HG03342 (cell line): ENCODE measurements around the gene TRIM23.

Source experiments
- ATAC-seq: cut with Tn5 transposase; IDR thresholded peaks from one replicate; pipeline ENCODE4 v1.9.1; 2021; ENCODE audit warnings: mild to moderate bottlenecking, moderate library complexity; ENCODE audit not compliant: unreplicated experiment

The TRIM23 gene

DNA sequence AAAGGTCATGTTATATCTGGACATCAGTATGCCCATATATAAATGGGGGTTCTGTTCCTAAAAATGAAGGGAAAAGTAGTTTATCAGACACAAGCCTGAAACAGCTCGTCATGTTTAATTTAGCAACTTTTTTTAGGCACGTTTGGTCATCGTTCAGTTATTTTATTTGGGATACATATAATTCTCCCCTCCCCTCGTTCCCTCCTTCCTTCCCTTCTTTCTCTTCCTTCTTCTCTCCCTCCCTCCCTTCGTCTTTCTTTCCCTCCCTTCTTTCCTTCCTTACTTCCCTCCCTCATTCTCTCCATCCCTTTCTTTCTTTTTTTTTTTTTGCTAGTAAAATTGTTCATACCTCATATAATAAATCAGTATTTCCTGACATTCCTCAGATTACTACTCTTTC, 57.6 kb downstream of the TRIM23 start:
- ATAC-seq, result no peak

DNA sequence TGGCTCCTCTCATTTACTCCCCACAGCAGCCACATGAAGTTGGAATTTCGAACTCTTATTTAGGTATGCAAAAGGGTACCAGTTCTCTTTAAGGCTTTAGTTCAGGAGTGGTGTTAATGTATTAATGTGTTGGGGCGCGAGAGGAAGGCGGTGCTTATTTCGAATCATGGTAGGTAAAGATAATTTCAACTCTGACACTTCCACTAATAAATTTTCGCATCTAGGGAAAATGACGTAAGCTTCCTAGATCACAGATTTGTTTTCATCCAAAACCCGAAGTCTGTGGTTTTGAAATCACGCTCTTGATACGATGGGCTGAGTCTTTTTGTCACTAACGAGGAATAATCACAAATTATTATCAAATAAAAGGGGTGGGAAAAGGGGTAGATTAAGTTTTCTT, 60.4 kb downstream of the TRIM23 start:
- ATAC-seq, result no peak

- ATAC-seq, result peak; percentile 99
These were observed 61.1 kb downstream of the TRIM23 start, which contains the start of the genes CENPK and PPWD1 for GRCh38 chr5:65562731-65563701. Gene CENPK (minus strand): TSS chr5:65563168. CDS start chr5:65554907, 8,261 bp downstream. Gene PPWD1 (plus strand): TSS chr5:65563296. CDS start chr5:65563311, 15 bp downstream.

DNA sequence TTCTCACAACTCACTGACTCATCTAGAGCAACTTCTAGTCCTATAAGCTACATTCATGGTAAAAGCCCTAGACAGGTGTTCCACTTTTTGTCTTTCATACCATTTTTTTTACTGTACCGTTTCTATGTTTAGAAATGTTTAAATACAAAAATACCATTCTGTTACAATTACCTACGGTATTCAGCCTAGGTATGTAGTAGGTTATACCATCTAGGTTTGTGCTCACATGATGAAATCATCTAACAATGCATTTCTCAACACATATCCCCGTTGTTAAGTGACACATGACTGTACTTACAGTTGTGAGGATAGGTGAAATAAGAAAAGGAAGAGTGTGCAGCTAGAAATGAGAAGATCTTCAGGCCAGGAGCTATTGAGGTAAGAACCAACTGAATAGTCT, 67.4 kb downstream of the TRIM23 start:
- no peak for ATAC-seq

DNA sequence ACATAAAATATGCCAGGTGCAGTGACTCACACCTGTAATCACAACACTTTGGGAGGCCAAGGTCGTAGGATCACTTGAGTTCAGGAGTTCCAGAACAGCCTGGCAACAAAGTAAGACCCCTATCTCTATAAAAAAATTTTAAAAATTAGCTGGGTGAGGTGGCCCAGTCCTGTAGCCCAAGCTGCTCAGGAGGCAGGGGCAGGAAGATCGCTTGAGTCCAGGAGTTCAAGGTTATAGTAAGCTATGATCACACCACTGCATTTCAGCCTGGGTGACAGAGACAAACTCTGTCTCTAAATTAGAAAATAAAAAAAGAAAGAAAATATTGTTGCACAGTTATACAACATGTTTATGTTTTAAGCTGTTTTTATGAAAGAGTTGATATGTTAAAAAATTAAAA, 68.0 kb downstream of the TRIM23 start:
- no peak for ATAC-seq

- ATAC-seq, result no peak
These were observed 68.8 kb downstream of the TRIM23 start for GRCh38 chr5:65555287-65555686.

DNA sequence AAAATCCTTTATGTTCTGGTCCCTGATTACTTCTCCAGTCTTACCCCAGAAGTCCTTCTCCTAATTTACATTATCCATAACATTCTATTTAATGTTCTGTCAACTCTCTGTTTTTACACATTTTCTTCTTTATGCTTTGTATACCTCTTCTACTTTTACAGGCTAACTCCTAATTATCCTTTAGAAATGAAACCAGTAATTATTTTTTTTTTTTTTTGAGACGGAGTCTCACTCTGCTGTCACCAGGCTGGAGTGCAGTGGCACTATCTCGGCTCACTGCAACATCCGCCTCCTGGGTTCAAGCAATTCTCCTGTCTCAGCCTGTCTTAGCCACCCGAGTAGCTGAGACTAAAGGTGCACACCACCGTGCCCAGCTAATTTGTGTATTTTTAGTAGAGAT, 70.2 kb downstream of the TRIM23 start:
- ATAC-seq, result no peak

DNA sequence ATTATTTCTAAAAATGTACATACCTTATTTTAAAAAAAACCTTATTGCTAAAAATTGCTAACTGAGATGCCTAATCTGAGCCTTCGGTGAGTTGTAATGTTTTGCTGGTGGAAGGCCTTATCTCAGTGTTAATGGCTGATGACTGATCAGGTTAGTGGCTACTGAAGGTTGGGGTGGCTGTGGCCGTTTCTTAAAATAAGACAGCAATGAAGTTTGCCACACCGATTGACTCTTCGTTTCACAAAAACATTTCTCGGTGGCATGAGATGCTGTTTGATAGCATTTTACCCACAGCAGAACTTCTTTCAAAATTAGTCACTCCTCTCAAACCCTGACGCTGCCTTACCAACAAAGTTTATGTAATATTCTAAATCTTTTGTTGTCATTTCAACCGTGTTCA, 75.9 kb downstream of the TRIM23 start:
- ATAC-seq, result no peak

DNA sequence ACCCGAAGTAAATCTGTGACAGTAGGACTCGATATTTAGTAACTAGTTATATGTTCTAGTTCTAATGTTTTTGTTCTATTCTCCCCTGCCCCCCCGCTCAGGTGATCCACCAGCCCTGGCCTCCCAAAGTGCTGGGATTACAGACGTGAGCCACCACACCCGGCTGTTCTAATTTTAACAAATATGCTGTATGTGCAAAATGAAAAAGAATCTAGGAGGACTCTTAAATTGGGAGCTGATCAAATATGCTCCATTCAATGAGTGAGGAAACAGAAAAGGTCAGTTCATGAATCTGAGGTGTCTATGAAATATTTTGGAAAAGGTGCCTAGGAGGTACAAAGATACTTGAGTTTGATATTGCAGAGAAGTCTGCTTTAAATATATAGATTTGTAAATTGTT, 78.0 kb downstream of the TRIM23 start:
- no peak for ATAC-seq

GRCh38 chr5:65544473-65544872, 79.7 kb downstream of the TRIM23 start:
- ATAC-seq, result no peak

GRCh38 chr5:65539827-65540226, 84.3 kb downstream of the TRIM23 start:
- ATAC-seq, result no peak
